HG02870 (cell line): ENCODE results near the gene CYP1A2.
"Not testable (repeated sequence)": the region's sequence is repeated elsewhere in the genome, so short reads cannot be mapped to it uniquely, and the experiment has no call there.

Experiments
- ATAC-seq: cut with Tn5 transposase; IDR thresholded peaks from one replicate; pipeline ENCODE4 v1.9.1; 2021; ENCODE audit warnings: mild to moderate bottlenecking, moderate library complexity; ENCODE audit not compliant: unreplicated experiment

CYP1A2 gene

GRCh38 chr15:74735305-74735704 lies 13.3 kb upstream of the CYP1A2 start:
- ATAC-seq = no peak

GRCh38 chr15:74738239-74738638 lies 10.4 kb upstream of the CYP1A2 start:
- not testable (repeated sequence) for ATAC-seq

GRCh38 chr15:74742422-74742821 lies 6.2 kb upstream of the CYP1A2 start:
- no peak for ATAC-seq

- ATAC-seq = no peak
Measured at GRCh38 chr15:74746389-74746788, 2.3 kb upstream of the CYP1A2 start.

- no peak for ATAC-seq
Measured at GRCh38 chr15:74749832-74750231, 1.2 kb downstream of the CYP1A2 start.

- no peak for ATAC-seq
Measured at GRCh38 chr15:74750751-74751150, 2.1 kb downstream of the CYP1A2 start.

- no peak for ATAC-seq
Measured at GRCh38 chr15:74752011-74752410, 3.4 kb downstream of the CYP1A2 start.

- no peak for ATAC-seq
Measured at GRCh38 chr15:74752531-74752930, 3.9 kb downstream of the CYP1A2 start.

GRCh38 chr15:74754593-74755215 lies 6.1 kb downstream of the CYP1A2 start:
- no peak for ATAC-seq

GRCh38 chr15:74758736-74759135 lies 10.1 kb downstream of the CYP1A2 start:
- no peak for ATAC-seq

- no peak for ATAC-seq
Measured at GRCh38 chr15:74762791-74763150, 14.1 kb downstream of the CYP1A2 start.

GRCh38 chr15:74763416-74763815 lies 14.8 kb downstream of the CYP1A2 start:
- no peak for ATAC-seq

GRCh38 chr15:74767167-74768098 lies 18.8 kb downstream of the CYP1A2 start:
- no peak for ATAC-seq

- ATAC-seq = no peak
Measured at GRCh38 chr15:74768099-74768770, 19.6 kb downstream of the CYP1A2 start.

- no peak for ATAC-seq
Measured at GRCh38 chr15:74768771-74769342, 20.2 kb downstream of the CYP1A2 start.

- no peak for ATAC-seq
Measured at GRCh38 chr15:74769463-74770025, 20.9 kb downstream of the CYP1A2 start.

- no peak for ATAC-seq
Measured at GRCh38 chr15:74770211-74770903, 21.7 kb downstream of the CYP1A2 start.

- no peak for ATAC-seq
Measured at GRCh38 chr15:74773329-74773728, 24.7 kb downstream of the CYP1A2 start.

- no peak for ATAC-seq
Measured at GRCh38 chr15:74773731-74774252, 25.1 kb downstream of the CYP1A2 start.

GRCh38 chr15:74775132-74775562 lies 26.5 kb downstream of the CYP1A2 start:
- ATAC-seq = no peak
